Smooth muscle cell (in vitro differentiated cells): ENCODE measurements around the gene DDHD1. TPM values are rescaled to one million over a fixed set of nuclear protein-coding genes. Genes with fewer than 3 reads are reported as not detected.

ENCODE experiments used
- DNase-seq: peaks from one replicate; lab custom pipeline; 2025; ENCODE audit not compliant: unreplicated experiment; lab: John Stamatoyannopoulos, UW
- H2AFZ ChIP-seq: fragments of 200-600 bp; sonication (generic); 2 replicates; pipeline ENCODE4 v1.6.0; 2016; ENCODE audit warnings: antibody characterized with exemption, low read depth, mild to moderate bottlenecking
- H3F3A ChIP-seq: fragments of 200-600 bp; sonication (generic); 2 replicates; pipeline ENCODE4 v1.6.0; 2017; ENCODE audit warnings: antibody characterized with exemption, low read depth
- H3K27ac ChIP-seq: fragments of 200-600 bp; sonication (generic); 2 replicates; pipeline ENCODE4 v1.5.1; 2016; ENCODE audit warnings: low read depth, mild to moderate bottlenecking
- H3K27me3 ChIP-seq: fragments of 200-600 bp; sonication (generic); 2 replicates; pipeline ENCODE4 v1.6.1; 2016; ENCODE audit warnings: low read depth, mild to moderate bottlenecking
- H3K36me3 ChIP-seq: fragments of 200-600 bp; sonication (generic); 2 replicates; pipeline ENCODE4 v1.5.1; 2016; ENCODE audit warnings: low read depth
- H3K4me1 ChIP-seq: fragments of 200-600 bp; sonication (generic); 2 replicates; pipeline ENCODE4 v1.5.1; 2016; ENCODE audit warnings: low read depth
- H3K4me2 ChIP-seq: fragments of 200-600 bp; sonication (generic); 2 replicates; pipeline ENCODE4 v1.6.0; 2016; ENCODE audit warnings: mild to moderate bottlenecking
- H3K4me3 ChIP-seq: fragments of 200-600 bp; sonication (generic); 2 replicates; pipeline ENCODE4 v1.5.1; 2016; ENCODE audit warnings: mild to moderate bottlenecking
- H3K79me2 ChIP-seq: fragments of 200-600 bp; sonication (generic); 2 replicates; pipeline ENCODE4 v1.6.0; 2016; ENCODE audit warnings: low read depth, mild to moderate bottlenecking
- H3K9ac ChIP-seq: fragments of 200-600 bp; sonication (generic); 2 replicates; pipeline ENCODE4 v1.6.0; 2016; ENCODE audit warnings: low read depth
- H3K9me3 ChIP-seq: fragments of 200-600 bp; sonication (generic); replicated peaks from 2 replicates; pipeline ENCODE4 v1.5.1; 2016; ENCODE audit warnings: low read depth
- H4K20me1 ChIP-seq: fragments of 200-600 bp; sonication (generic); 2 replicates; pipeline ENCODE4 v1.6.0; 2016; ENCODE audit warnings: low read depth
- CTCF ChIP-seq: fragments of 200-600 bp; sonication (generic); IDR thresholded peaks from 2 replicates; pipeline ENCODE4 v1.5.1; 2017; ENCODE audit warnings: borderline replicate concordance, mild to moderate bottlenecking, antibody characterized with exemption; ENCODE audit not compliant: insufficient read depth, poor library complexity, severe bottlenecking
- WGBS: methylation state at CpG from one replicate; pipeline ENCODE4 v1.1.7; 2016; ENCODE audit warnings: low lambda C conversion rate; 5-methylcytosine and 5-hydroxymethylcytosine counted together
- polyA plus RNA-seq: library from polyadenylated mRNA; unstranded; fragments of >200 nt; fragmentation: Nextera tagmentation; extraction: Ambion mirVana; gene quantifications from 2 replicates; pipeline ENCODE4 v1.2.1, GENCODE V29; 2016
- small RNA-seq: library from RNA; depleted of rRNA; stranded (forward); fragments of <200 nt; gene quantifications from one replicate; pipeline ENCODE3, GENCODE V24; 2014
- total RNA-seq: library from RNA; depleted of rRNA; stranded (reverse); fragments of >200 nt; gene quantifications from 2 replicates; pipeline ENCODE4 v1.2.3, GENCODE V29; 2014

Gene DDHD1
- total and polyA plus RNA-seq, 2 experiments from 2014 or later, result 4.0 to 7.8 TPM

- H3K4me2 ChIP-seq, result no peak overlapping the region
- no peak overlapping the region for H2AFZ ChIP-seq
- no peak overlapping the region for H3K9ac ChIP-seq
- DNase-seq, result no peak
- H3K27me3 ChIP-seq, result no peaks in the 10 kb centered on the region
- no peak overlapping the region for H3K4me3 ChIP-seq
- H3K4me1 ChIP-seq, result no peaks in the 10 kb centered on the region
- TF ChIP-seq CTCF, result no peak
- no peak overlapping the region for H3K27ac ChIP-seq
- H3K9me3 ChIP-seq, result no peaks in the 10 kb centered on the region
- no peaks in the 10 kb centered on the region for H3K36me3 ChIP-seq
- no peaks in the 10 kb centered on the region for H4K20me1 ChIP-seq
- no peaks in the 10 kb centered on the region for H3F3A ChIP-seq
- H3K79me2 ChIP-seq, result no peaks in the 10 kb centered on the region
Observed at GRCh38 chr14:52988139-52988538, 165.0 kb downstream of the DDHD1 start.

GRCh38 chr14:52987514-52987913 is 165.6 kb downstream of the DDHD1 start:
- H3K27ac ChIP-seq, result no peak overlapping the region
- TF ChIP-seq CTCF, result no peak
- H4K20me1 ChIP-seq, result no peaks in the 10 kb centered on the region
- H3K4me3 ChIP-seq, result no peak overlapping the region
- no peaks in the 10 kb centered on the region for H3K9me3 ChIP-seq
- H3F3A ChIP-seq, result no peaks in the 10 kb centered on the region
- H3K9ac ChIP-seq, result no peak overlapping the region
- no peak overlapping the region for H3K4me2 ChIP-seq
- H3K36me3 ChIP-seq, result no peaks in the 10 kb centered on the region
- 71% methylated on average over 3 of the region's 3 CpGs for WGBS
- DNase-seq, result no peak
- H2AFZ ChIP-seq, result no peak overlapping the region
- no peaks in the 10 kb centered on the region for H3K27me3 ChIP-seq
- H3K4me1 ChIP-seq, result no peaks in the 10 kb centered on the region
- H3K79me2 ChIP-seq, result no peaks in the 10 kb centered on the region

- no peaks in the 10 kb centered on the region for H3K4me1 ChIP-seq
- H3K36me3 ChIP-seq, result no peaks in the 10 kb centered on the region
- no peak for DNase-seq
- H2AFZ ChIP-seq, result no peak overlapping the region
- H3F3A ChIP-seq, result no peaks in the 10 kb centered on the region
- H3K9ac ChIP-seq, result no peak overlapping the region
- no peaks in the 10 kb centered on the region for H3K27me3 ChIP-seq
- WGBS, result 48% methylated on average over 2 of the region's 2 CpGs
- H3K4me2 ChIP-seq, result no peak overlapping the region
- no peaks in the 10 kb centered on the region for H3K79me2 ChIP-seq
- TF ChIP-seq CTCF, result no peak
- H4K20me1 ChIP-seq, result no peaks in the 10 kb centered on the region
- no peak overlapping the region for H3K27ac ChIP-seq
- no peaks in the 10 kb centered on the region for H3K9me3 ChIP-seq
- no peak overlapping the region for H3K4me3 ChIP-seq
Observed at GRCh38 chr14:52987042-52987441, 166.1 kb downstream of the DDHD1 start.

Small RNA genes within 50 kb of the gene (small RNA-seq; reads per million reads assigned to genes)
- gene AL352979.1, result 0.11 reads per million

Other genes starting within 250 kb of the DDHD1 start
- 271 and 287 TPM in 2 replicates for gene FERMT2, start 202.3 kb downstream of the DDHD1 start, total RNA-seq
- gene FERMT2, start 202.3 kb downstream of the DDHD1 start, polyA plus RNA-seq, result 112 and 113 TPM in 2 replicates